HepG2 (cell line): Measurements from ENCODE around the gene UBAC2. TPM values are rescaled to one million over a fixed set of nuclear protein-coding genes. Genes with fewer than 3 reads are reported as not detected.

Source experiments
- ATAC-seq: fragments of 200-7000 bp; cut with Tn5 transposase; 3 replicates; pipeline ENCODE4 v1.9.1; 2020; ENCODE audit warnings: mild to moderate bottlenecking, moderate library complexity
- BruUV-seq: library from RNA; stranded (reverse); fragments of 400-500 nt; replicated peaks from 2 replicates; lab custom pipeline; 2021; lab: Mats Ljungman, UMichigan
- CTCF ChIA-PET: fragments of 300-600 bp; formaldehyde crosslinking; extraction: SDS; loops from one replicate; lab custom pipeline; 2021; ENCODE audit warnings: low total read pairs, inconsistent platforms, low intra/inter-chr PET ratio; lab: Yijun Ruan, JAX
- POLR2A ChIA-PET: fragments of 350-600 bp; sonication (Branson Sonifier 250); formaldehyde crosslinking; loops from one replicate; lab custom pipeline; 2020; ENCODE audit warnings: antibody characterized with exemption, inconsistent platforms; lab: Yijun Ruan, JAX
- DNase-seq: peaks from one replicate; pipeline ENCODE4 v3.0.0-alpha.2; 2015; ENCODE audit warnings: low spot score
- FAIRE-seq: peaks from 3 replicates; lab custom pipeline; 2011; peaks lifted over from hg19 to GRCh38; lab: Jason Lieb, UNC
- H2AFZ ChIP-seq: one replicate; pipeline ENCODE4 v1.6.1; 2011; ENCODE audit warnings: low read length, inconsistent platforms
- H3K27ac ChIP-seq: fragments of 300-600 bp; 3 replicates; pipeline ENCODE4 v1.8.0; 2011; ENCODE audit warnings: mixed run types, mild to moderate bottlenecking, mixed read lengths, low read length, inconsistent platforms; ENCODE audit not compliant: insufficient read depth; ENCODE audit errors: extremely low read length
- H3K27me3 ChIP-seq, 2 experiments: fragments of 200-600 bp in 1 of 2; 2 replicates in 1 of 2; 3 replicates in 1 of 2; pipeline versions ENCODE4 v1.6.0 to v1.8.0; 2011; ENCODE audit warnings: low read length in 2 of 2, mild to moderate bottlenecking in 2 of 2, moderate library complexity in 2 of 2, inconsistent platforms in 1 of 2; ENCODE audit not compliant: insufficient read depth in 2 of 2, control insufficient read depth in 1 of 2
- H3K36me3 ChIP-seq, 2 experiments: fragments of 200-600 bp in 1 of 2; replicated peaks in 1 of 2; 2 replicates in 1 of 2; 3 replicates in 1 of 2; pipeline versions ENCODE4 v1.5.1 to v1.8.0; 2011; ENCODE audit warnings: low read length in 2 of 2, inconsistent platforms in 1 of 2; ENCODE audit not compliant: insufficient read depth in 2 of 2, control insufficient read depth in 1 of 2
- H3K4me1 ChIP-seq: 2 replicates; pipeline ENCODE4 v1.5.1; 2012; ENCODE audit warnings: low read length, inconsistent platforms; ENCODE audit not compliant: insufficient read depth
- H3K4me2 ChIP-seq: 2 replicates; pipeline ENCODE4 v1.6.0; 2011; ENCODE audit warnings: low read depth, low read length, inconsistent platforms
- H3K4me3 ChIP-seq, 3 experiments: fragments of 200-600 bp in 1 of 3; sonication (generic), shearing (Covaris generic) in 1 of 3; replicated peaks in 1 of 3; 2 replicates each; pipeline ENCODE4 v1.5.1; 2011 to 2016; ENCODE audit warnings: low read length in 3 of 3, inconsistent platforms in 2 of 3, low read depth in 2 of 3, mild to moderate bottlenecking in 2 of 3, control low read depth in 1 of 3, mixed read lengths in 1 of 3; ENCODE audit not compliant: insufficient read depth in 1 of 3
- H3K79me2 ChIP-seq: one replicate; pipeline ENCODE4 v1.6.1; 2011; ENCODE audit warnings: low read length, inconsistent platforms; ENCODE audit not compliant: insufficient read depth
- H3K9ac ChIP-seq: 2 replicates; pipeline ENCODE4 v1.6.0; 2011; ENCODE audit warnings: mild to moderate bottlenecking, low read depth, low read length, inconsistent platforms; ENCODE audit not compliant: insufficient read depth
- H3K9me3 ChIP-seq: 2 replicates; pipeline ENCODE4 v1.5.1; 2012; ENCODE audit warnings: mild to moderate bottlenecking, low read length
- H4K20me1 ChIP-seq: 2 replicates; pipeline ENCODE4 v1.6.0; 2011; ENCODE audit warnings: inconsistent platforms, mild to moderate bottlenecking, low read length, moderate library complexity; ENCODE audit not compliant: insufficient read depth
- ATM ChIP-seq: fragments of 450-650 bp; IDR thresholded peaks from 2 replicates; pipeline ENCODE4 v1.7.1; 2017; ENCODE audit warnings: mild to moderate bottlenecking, borderline replicate concordance
- GPN1 ChIP-seq: sonication (generic); formaldehyde crosslinking; IDR thresholded peaks from 2 replicates; pipeline ENCODE4 v1.5.1; 2020; ENCODE audit warnings: missing genetic modification reagents, borderline replicate concordance
- HDAC6 ChIP-seq: fragments of 200-600 bp; sonication (generic); IDR thresholded peaks from 2 replicates; pipeline ENCODE4 v1.7.0; 2017; ENCODE audit warnings: mild to moderate bottlenecking, antibody characterized with exemption, low read length, low read depth
- PHF8 ChIP-seq: sonication (generic); formaldehyde crosslinking; IDR thresholded peaks from 2 replicates; pipeline ENCODE4 v1.5.0; 2020; ENCODE audit warnings: missing genetic modification reagents
- POGZ ChIP-seq: sonication (generic); formaldehyde crosslinking; IDR thresholded peaks from 2 replicates; pipeline ENCODE4 v1.4.0; 2020; ENCODE audit warnings: mild to moderate bottlenecking, missing genetic modification reagents
- TBP ChIP-seq: sonication (generic); formaldehyde crosslinking; IDR thresholded peaks from 2 replicates; pipeline ENCODE4 v1.5.0; 2020; ENCODE audit warnings: missing genetic modification reagents
- TBX2 ChIP-seq: sonication (generic); formaldehyde crosslinking; IDR thresholded peaks from 2 replicates; pipeline ENCODE4 v1.5.0; 2020; ENCODE audit warnings: missing genetic modification reagents, mild to moderate bottlenecking, borderline replicate concordance
- TMF1 ChIP-seq: sonication (generic); formaldehyde crosslinking; IDR thresholded peaks from 2 replicates; pipeline ENCODE4 v1.8.1; 2022; ENCODE audit warnings: low read depth, missing genetic modification reagents
- ZNF788 ChIP-seq: sonication (generic); formaldehyde crosslinking; IDR thresholded peaks from 2 replicates; pipeline ENCODE4 v1.5.0; 2020; ENCODE audit warnings: mild to moderate bottlenecking, missing genetic modification reagents, borderline replicate concordance
- WGBS: methylation state at CpG from one replicate; pipeline ENCODE4 v1.1.6; 2017; ENCODE audit warnings: low lambda C conversion rate; 5-methylcytosine and 5-hydroxymethylcytosine counted together
- in situ Hi-C: cut with HindIII; loops from 2 replicates; pipeline ENCODE4 v1.10.0; 2017; ENCODE audit warnings: low pct_unique_long_range_greater_than_20kb; ENCODE audit not compliant: extremely low pct_ligation_motif_present
- intact Hi-C: fragments of 100-400 bp; cut with micrococcal nuclease; formaldehyde crosslinking; loops from one replicate; pipeline ENCODE4 v1.10.0; 2022; ENCODE audit not compliant: unreplicated experiment
- polyA plus RNA-seq, 8 experiments: library from polyadenylated mRNA; depleted of rRNA in 3 of 8; stranded (reverse) in 7 of 8; unstranded in 1 of 8; fragments of >200 nt; fragmentation: Illumina TruSeq in 4 of 8; extraction: Trizol in 4 of 8; gene quantifications; 2 replicates each; pipeline versions ENCODE4 v1.2.1 to v1.2.3, GENCODE V29; 2011 to 2016; ENCODE audit warnings: low read depth in 4 of 8, missing spikeins in 1 of 8, mixed read lengths in 1 of 8; ENCODE audit not compliant: insufficient read depth in 1 of 8
- total RNA-seq, 5 experiments: library from RNA; depleted of rRNA; stranded (reverse); fragments of >200 nt; fragmentation: Illumina TruSeq; extraction: Trizol; gene quantifications; 2 replicates each; pipeline ENCODE4 v1.2.3, GENCODE V29; 2016; ENCODE audit warnings: low read depth in 1 of 5

UBAC2 gene
- total and polyA plus RNA-seq, 2 of the 13 experiments (the other 11 are each of a cell fraction or from before 2014, with no cell fraction given), result 61.3 to 80.8 TPM

DNA sequence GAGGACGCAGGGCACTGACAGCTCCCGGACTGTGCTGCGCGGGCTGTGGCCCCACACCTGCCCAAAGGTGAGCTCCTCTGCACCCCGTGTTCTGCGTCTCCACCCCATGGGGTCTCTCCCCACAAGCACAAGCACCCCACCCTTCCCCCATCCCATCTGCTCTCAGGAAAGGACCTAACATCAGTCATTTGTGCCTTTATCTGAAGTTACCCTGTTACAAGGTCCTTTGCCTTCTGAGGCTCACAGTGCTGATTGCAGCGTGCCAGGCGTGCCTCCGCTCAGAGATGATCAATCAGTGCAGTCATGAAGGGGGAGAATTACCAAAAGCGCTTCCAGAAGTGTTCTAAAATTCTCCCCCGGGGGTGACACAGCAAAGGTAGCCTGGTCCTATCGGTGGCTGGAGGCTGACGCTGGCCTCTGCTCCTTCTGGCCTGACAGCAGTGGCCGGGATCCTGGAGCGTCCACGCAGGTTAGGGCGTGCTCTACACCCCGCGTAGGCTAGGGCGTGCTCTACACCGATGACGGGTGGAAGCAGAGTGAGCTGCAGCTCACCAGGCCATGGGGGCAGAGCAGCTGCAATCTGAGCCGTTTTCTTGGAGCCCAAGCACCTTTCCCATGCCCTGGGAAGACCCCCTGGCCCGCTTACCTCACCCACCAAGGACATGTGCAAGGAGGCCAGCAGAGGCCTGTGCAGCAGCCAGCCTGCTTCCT lies 215.9 kb downstream of the UBAC2 start:
- in situ Hi-C loops, result no loop called here
- H2AFZ ChIP-seq, result no peak overlapping the region
- no peak for TF ChIP-seq POGZ (CRISPR knock-in tag)
- TF ChIP-seq TBP (CRISPR knock-in tag), result no peak
- TF ChIP-seq TMF1, result no peak
- no peak for TF ChIP-seq HDAC6
- TF ChIP-seq PHF8 (CRISPR knock-in tag), result no peak
- no peak for TF ChIP-seq TBX2 (CRISPR knock-in tag)
- no peak for TF ChIP-seq ZNF788 (CRISPR knock-in tag)
- TF ChIP-seq ATM, result no peak
- TF ChIP-seq GPN1 (CRISPR knock-in tag), result no peak
- no peak overlapping the region for H3K4me3 ChIP-seq
- ATAC-seq (peak; percentile 41), FAIRE-seq (no peak), DNase-seq (no peak)
- no peaks in the 10 kb centered on the region for H3K36me3 ChIP-seq
- H3K4me1 ChIP-seq, result peaks cover 19% of the 10 kb centered on the region
- peaks cover 6 to 42% of the 10 kb centered on the region in 2 experiments; a peak in 3 of 5 replicates for H3K27me3 ChIP-seq
- H3K27ac ChIP-seq, result no peak overlapping the region
- no TSS peak for BruUV-seq
- POLR2A ChIA-PET, result no interaction called here
- no peaks in the 10 kb centered on the region for H3K9me3 ChIP-seq
- H4K20me1 ChIP-seq, result no peaks in the 10 kb centered on the region
- WGBS, result 75% methylated on average over 8 of the region's 24 CpGs
- intact Hi-C loops, result no loop called here
- CTCF ChIA-PET, result no interaction called here
- H3K4me2 ChIP-seq, result no peak overlapping the region
- H3K9ac ChIP-seq, result no peak overlapping the region
- H3K79me2 ChIP-seq, result no peaks in the 10 kb centered on the region
